HG02852 (cell line): Measurements from ENCODE around the gene SLC5A11.
"Not testable (repeated sequence)": the region's sequence is repeated elsewhere in the genome, so short reads cannot be mapped to it uniquely, and the experiment has no call there.

Experiments used
- ATAC-seq: cut with Tn5 transposase; IDR thresholded peaks from one replicate; pipeline ENCODE4 v1.9.1; 2021; ENCODE audit warnings: mild to moderate bottlenecking, moderate library complexity; ENCODE audit not compliant: unreplicated experiment

The SLC5A11 gene, protein sequence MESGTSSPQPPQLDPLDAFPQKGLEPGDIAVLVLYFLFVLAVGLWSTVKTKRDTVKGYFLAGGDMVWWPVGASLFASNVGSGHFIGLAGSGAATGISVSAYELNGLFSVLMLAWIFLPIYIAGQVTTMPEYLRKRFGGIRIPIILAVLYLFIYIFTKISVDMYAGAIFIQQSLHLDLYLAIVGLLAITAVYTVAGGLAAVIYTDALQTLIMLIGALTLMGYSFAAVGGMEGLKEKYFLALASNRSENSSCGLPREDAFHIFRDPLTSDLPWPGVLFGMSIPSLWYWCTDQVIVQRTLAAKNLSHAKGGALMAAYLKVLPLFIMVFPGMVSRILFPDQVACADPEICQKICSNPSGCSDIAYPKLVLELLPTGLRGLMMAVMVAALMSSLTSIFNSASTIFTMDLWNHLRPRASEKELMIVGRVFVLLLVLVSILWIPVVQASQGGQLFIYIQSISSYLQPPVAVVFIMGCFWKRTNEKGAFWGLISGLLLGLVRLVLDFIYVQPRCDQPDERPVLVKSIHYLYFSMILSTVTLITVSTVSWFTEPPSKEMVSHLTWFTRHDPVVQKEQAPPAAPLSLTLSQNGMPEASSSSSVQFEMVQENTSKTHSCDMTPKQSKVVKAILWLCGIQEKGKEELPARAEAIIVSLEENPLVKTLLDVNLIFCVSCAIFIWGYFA

DNA sequence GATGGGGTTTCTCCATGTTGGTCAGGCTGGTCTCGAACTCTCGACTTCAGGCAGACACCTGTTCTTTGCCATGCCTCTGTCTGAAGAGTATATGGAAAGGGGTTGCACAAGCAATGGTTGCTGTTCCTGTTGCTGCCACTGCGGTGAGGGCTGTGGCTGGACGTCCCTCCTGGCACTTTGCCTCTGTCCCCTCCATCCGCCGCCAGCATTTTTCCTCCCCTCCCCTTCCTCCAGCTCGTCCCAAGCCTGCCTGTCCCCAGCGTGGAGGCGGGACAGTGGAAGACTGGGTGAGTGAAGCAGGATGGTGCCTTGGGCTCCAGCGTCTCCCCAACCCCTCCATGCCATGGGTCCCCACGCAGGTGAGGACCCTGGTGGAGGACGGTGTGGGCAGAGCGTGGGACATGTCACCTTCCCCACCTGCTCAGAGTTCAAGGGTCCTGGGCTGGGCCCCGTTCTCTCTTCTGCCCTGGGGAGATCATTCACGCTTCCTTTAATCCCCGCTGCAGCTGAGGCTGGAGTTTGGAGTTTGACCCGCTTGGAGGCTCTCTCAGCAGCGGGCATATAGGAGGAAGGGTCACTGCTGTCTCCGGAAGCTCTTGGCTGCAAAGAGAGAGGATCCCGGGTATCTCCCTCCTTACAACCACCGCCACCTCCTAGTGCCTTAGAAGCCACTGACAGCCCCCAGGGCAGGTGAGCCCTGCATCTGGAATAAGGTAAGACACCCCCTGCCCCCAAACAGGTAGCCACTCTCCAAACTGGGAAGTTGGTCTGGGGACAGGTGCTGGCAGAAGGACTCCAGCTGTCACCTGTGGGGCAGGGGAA is at the start of gene SLC5A11:
SLC5A11 (plus strand) TSS at position 238 of the 822 bp plus-strand sequence. CDS start 12,681 bp downstream, outside the sequence.
- ATAC-seq: no peak

DNA sequence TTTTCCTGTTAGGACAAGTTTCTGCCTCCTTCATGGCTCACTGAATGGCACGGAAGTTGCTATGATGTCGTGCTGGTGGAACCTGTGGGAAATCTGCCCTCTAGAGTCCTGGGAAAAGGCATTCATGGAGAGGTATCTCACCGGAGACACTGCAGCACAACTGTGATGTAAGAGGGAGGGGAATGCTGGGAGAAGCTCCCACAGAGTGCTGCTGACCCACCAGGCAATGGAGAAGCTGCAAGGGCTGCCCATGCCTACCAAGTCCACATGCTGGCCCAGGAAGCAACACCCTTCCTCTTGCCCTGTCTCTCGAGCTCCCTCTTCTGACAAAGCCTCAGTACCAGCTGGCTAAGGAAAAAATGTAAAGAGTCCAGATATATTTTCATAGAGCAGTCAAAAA is 45.2 kb upstream of the SLC5A11 start:
- ATAC-seq: no peak

DNA sequence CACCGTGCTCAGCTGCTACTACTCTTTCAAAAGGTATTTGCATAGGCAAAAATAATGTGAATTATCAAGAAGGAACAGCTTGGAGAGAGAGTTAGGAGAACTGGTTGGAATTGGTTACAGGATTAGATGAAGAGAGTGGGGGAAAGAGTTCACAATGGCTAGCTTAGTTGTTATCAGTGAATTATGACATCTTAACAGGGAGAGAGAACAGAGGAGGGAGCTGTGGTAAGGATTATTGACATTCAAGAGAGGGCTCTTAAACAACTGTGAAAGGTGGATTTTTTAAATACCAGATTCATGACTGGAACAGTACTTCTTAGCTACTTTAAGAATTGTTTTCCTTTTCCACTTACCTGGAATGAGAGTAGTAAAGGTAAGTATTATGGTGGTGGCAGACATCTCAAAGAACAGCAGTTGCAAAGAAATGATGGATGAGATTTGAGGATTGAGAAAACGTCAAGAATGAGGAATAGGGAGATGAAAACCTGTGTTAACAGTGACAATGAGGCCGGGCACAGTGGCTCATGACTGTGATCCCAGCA is 43.9 kb upstream of the SLC5A11 start:
- ATAC-seq: no peak

DNA sequence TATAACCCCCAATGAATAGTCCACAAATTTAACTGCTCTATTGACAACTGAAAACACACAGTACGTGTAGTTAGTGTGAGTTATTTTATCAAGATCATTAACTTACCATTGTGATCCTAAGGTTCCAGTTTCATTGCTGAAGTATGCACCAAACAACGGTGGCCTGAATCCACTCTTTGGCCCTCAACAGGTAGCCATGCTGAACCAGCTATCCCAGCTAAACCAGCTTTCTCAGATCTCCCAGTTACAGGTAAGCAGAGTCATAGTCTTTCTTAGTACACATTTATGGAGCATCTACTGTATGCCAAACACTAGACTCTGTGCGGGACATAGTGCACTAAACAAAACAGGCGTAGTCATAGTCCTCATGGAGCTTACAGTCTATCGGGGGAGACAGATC is 40.3 kb upstream of the SLC5A11 start:
- ATAC-seq: no peak

DNA sequence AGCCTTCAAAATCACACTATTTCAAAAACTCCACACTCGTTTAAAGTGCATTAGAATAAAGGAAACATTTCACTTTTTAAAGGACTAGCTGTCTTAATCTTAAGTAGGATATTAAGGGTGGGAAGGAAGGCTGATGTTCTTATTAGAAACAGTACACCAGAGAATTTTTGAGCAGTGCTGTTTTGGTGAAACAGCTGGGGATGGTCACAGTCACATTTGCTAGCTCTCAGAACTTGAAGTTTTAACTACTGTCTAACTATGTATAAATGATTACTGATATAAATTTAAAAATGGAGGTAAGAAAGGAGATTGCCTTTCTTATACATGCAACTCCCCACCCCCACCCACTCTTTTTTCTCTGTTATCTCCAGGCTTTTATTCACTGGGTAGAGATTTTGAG is 38.5 kb upstream of the SLC5A11 start:
- no peak for ATAC-seq

DNA sequence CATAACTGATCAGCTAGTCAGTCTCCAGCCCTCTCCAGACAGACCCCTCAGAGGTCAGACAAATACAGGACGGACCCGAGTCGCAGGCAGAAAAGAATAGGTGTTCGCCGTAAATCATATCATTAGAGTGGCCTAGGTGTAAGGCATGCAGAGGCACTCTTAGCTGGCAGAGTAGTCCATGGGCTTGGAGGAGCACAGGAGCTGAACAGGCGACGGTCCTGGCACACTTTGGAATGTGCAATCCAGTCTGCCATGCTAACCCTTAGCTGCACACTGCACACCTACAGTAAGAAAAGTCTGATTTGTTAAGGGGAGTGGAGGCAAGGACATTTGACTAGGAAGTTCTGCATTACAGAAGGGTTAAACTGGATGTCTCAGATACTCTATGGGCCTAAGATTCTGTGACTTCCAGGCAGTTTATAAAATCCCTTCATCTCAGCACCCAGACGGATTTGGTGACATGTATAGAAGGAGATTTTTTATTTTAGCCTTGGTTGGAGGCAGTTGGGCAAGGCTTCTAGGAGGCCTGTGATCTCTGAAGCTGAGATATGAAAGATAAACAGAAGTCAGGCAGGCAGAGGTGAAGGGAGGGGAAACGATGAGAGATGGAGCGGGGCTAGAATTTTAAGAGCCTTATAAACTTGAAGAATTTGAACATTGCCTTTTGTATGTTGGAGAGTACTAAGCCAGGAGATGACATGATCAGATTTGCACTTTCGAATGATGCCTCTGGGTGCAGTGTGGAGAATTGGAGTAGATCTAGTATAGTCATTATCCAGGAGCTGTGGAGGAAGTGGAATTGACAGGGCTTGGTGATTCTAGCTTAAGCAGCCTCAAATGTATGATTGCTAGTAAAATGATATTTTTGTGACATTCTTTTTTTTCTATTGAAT is 34.6 kb upstream of the SLC5A11 start:
- ATAC-seq: no peak

DNA sequence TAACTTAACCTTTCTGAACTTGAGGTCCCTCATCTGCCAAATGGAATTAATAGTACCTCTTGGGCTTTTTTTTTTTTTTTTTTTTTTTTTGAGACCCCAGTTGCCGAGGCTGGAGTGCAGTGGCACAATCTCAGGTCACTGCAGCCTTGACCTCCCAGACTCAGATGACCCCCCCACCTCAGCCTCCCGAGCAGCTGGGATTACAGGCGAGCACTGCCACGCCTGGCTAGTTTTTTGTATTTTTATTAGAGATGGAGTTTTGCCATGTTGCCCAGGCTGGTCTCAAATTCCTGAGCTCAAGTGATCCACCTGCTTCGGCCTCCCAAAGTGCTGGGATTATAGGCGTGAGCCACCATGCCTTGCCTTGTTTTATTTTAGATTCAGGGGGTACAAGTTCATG is 33.0 kb upstream of the SLC5A11 start:
- ATAC-seq: not testable (repeated sequence)

DNA sequence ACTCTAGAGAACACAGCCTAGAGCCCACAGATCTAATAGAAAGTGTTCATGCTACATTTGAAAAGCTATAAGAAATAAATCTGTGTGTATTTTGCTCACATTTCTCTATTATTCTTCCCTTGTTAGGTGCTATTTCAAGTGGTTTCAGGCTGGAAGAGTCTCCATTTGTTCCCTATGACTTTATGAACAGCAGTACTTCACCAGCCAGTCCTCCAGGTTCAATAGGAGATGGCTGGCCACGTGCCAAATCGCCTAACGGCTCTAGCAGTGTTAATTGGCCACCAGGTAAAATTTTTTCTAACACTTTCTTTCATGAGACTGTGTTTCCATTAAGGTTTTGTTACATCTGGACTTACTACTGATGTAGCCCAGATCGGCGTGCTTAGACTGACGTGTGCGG is 30.7 kb upstream of the SLC5A11 start:
- no peak for ATAC-seq

DNA sequence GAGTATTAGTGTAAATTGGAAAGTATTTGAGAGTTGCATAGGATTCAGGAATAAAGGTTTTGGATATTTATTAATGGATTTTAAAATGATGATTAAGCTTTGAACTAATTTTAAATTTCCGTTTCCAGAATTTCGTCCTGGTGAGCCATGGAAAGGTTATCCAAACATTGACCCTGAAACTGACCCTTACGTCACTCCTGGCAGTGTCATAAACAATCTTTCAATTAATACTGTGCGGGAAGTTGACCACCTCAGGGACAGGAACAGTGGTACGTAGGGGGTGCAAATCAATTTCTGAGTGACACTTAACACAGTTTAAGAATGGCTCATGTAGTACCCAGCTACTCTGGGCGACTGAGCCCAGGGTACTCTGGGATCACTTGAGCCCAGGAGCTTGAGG is 29.1 kb upstream of the SLC5A11 start:
- ATAC-seq: no peak

DNA sequence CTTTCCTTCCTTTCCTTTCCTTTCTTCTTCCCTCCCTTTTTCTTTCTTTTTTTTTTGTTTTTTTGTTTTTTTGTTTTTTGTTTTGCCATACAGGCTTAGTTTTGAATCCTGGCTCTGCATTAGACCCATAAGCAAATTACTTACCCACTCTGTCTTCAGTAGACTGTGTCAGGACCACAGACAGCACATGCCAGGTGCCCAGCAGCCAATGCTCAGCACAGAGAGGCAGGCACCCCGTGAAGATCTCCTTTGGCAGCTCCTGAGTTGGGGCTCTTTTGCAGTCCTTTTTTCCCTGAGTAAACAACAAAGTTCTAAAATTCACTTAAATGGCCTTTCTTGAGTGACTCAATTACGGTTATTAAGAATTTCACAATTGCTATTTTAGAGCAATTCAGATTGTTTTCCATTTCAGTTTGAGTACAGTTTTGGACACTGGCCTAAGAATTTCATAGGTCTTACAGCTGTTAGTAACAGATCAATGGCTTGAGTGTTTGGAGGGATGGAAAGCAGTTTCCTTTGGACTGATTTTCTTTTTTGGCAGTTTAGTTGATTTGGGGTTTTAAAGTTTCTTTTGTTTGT is 26.2 kb upstream of the SLC5A11 start:
- no peak for ATAC-seq

DNA sequence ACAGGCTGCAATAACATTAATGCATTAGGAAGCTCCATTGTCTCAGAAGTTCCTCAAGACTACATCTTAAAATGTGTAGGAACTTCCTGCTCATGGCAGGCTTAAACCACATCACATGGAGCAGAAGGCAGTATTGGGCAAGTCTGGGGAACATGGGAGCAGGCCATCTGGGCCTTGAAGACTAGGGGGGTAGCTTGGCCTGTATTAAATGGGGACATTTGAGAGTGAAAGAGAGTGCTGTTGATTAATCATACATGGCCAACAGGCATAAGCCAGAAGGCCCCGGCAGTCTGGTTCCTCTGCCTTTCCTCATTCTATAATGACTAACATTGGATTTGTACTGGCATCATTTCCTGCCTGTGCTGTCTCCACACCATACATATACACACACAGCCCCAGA is 25.2 kb upstream of the SLC5A11 start:
- ATAC-seq: no peak

DNA sequence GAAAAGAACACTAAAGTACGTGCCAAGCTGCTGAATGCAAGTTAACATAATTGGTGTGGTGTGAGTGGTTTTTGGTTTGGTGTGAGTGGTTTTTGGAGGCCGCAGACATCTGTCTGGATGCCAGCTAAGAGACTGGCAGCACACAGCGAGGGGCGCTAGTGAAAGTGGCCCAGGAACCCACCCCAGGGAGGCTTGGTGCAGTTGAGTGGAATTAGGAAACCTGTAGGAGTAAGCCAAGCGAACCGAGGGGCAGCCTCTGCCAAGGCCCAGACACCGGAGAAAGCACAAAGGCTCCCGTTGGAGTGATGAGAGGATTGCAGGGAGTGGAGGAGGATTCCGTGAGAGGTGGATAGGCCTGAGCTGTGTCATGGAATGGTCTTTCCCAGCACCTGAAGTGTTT is 24.6 kb upstream of the SLC5A11 start:
- no peak for ATAC-seq

DNA sequence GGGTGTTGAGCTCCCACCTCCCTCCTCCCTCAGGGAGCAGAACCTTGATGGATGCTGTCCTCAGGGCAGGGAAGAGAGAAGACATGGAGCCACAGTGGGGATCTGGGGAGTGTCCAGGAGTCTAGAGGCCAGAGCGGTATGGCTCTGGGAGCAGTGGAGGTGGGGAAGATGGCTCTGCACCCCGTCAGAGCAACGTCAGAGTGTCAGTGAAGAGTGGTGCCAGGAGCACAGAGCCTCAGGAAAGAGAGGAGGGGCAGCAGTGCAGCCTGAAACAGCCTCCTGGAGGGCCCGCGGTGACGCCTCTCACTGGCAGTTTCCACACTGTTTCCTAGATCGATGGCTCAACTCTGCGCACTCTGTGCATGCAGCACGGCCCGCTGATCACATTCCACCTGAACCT is 23.2 kb upstream of the SLC5A11 start:
- no peak for ATAC-seq

DNA sequence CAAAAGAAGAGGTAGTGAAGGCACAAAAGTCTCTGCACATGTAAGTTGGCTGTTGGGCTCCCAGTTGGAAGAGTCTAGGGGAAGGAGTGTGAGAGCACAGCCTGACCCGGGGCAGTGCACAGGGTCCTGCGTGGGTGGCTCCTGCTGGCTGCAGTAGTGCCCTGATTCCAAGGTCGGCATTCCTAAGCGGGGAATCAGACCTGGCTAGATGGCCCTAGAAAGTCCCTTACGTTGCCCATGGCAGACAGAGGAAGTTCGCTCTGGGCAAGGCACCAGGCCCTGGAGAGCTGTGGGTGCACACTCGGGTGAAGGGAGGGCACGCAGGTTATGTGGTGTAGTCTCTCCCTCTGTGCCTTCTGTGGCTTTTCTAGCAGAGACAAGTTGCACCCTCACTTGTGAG is 22.8 kb upstream of the SLC5A11 start:
- ATAC-seq: no peak

DNA sequence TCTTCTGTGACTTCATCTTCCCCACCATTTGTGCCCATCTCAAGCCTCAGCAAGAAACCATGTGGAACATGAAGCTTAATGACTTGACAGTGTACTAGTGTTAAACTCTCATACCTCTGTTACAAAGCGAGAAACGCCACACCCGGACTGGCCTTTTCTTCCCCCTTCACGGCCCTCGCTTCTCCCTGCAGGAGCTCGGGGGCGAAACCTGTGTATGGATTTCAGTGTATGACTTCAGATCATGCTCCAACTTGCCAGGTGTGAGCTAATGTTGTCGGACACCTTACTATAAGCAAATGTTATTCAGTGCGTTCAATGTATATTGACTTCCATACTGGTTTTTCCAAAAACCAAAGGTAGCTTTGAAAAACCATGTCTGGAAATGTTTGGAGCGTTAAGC is 20.1 kb upstream of the SLC5A11 start:
- no peak for ATAC-seq

DNA sequence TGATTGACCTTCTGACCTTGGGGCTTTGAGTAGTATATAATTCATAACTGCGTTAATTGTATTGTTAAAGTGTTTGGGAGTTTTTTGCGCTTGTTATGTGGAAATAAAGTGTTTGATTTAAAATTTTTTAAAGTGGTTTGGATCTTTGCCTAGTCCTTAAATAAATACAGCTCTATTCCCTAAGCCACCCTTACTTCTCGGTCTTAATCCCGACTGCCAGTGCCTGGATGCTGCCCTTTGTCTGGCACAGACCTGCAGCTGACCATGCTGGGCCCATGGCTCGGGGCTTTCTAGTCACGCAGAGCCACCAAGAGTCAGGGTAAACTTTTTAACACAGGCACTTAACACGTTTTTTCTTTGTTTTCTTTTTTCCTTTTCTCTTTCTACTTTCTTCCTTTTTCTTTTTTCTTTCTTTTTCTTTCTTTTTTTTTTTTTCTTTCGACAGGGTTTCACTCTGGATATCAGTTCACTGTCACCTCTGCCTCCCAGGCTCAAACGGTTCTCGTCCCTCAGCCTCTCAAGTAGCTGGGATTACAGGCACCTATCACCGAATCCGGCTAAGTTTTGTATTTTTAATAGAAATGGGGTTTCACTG is 19.6 kb upstream of the SLC5A11 start:
- no peak for ATAC-seq

DNA sequence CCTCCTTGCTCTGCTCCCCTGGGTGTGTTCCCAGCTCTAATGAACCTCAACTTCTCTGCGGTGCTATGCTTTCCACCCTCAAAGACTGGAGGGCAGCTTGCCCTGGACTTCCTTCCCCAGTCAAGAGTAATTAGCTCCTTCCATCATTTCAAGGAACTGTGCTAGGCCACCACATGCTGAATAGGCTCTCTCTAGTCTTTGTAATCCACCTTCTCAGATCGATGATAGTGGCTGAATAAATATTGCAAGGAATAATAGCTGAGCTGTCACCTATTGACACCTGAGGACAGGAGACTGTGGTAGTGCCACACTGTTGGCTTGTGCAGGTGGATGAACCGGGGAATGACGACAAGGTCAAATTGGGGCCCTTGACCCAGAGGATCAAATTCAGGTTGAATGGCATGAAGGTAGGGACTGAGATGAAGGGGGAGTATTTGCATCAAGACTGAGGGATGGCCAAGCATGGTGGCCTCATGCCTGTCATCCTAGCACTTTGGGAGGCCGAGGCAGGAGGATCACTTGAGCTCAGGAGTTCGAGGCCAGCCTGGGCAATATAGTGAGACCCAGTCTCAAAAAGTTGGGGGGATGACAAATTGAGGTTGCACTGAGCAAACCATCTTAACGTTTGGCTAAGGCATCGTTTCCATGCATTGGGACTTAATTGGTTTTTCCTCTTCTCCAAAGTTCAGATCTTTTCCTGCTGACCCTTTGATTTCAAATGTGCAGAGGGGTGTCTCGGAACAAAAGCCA is 18.8 kb upstream of the SLC5A11 start:
- no peak for ATAC-seq

DNA sequence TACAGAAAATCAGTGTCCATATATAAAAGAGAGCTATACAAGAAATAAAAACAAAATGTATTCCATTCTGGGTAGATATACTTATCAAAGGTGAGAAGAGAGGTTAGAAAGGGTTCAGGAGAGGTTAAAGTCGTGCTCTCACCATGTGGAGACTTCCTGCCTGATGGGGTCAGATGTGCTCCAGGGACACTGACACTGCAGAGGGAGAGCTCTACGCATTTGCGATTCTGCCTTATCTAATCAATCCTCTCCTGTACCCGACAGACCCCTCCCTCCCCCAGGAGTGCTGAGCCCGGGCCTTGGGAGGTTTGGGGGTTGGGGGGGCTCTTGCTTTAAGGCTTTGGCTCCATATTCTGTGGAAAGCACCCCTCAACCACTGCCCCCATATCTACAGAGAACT is 16.6 kb upstream of the SLC5A11 start:
- no peak for ATAC-seq

DNA sequence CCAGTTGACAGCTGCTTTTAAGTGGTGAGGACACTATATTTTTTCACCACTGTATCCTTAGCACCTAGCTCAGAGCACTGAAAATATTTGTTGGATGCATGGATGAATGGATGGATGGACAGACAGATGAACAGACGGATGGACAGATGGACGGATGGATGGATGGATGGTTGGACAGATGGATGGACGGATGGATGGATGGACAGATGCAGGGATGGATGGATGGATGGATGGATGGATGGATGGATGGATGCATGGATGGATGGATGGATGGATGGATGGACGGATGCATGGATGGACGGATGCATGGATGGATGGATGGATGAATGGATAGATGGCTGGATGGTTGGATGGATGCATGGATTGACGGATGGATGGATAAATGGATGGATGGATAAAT is 12.4 kb upstream of the SLC5A11 start:
- ATAC-seq: no peak
